K562 (cell line): ENCODE data around the gene SEC14L3. TPM values are rescaled to one million over a fixed set of nuclear protein-coding genes. Genes with fewer than 3 reads are reported as not detected.
A peak's percentile ranks its signal among the peaks of the same experiment; 100 is the strongest.

Experiments
- CEBPZ ChIP-seq: fragments of 150-350 bp; IDR thresholded peaks from 2 replicates; pipeline ENCODE4 v1.6.1; 2014; ENCODE audit warnings: low read depth, mild to moderate bottlenecking, low read length, borderline replicate concordance
- CTCF ChIP-seq, 3 experiments: IDR thresholded peaks in 2 of 3; conservative IDR thresholded peaks in 1 of 3; 2 replicates each; pipeline ENCODE4 v1.5.1; 2011 to 2012; ENCODE audit warnings: low read length in 3 of 3, mild to moderate bottlenecking in 3 of 3, control low read depth in 2 of 3, improper control_type of control experiment in 1 of 3, inconsistent platforms in 1 of 3, low read depth in 1 of 3, mixed read lengths in 1 of 3, moderate library complexity in 1 of 3; ENCODE audit not compliant: insufficient read depth in 2 of 3
- E2F1 ChIP-seq: sonication (generic); formaldehyde crosslinking; IDR thresholded peaks from 2 replicates; pipeline ENCODE4 v1.8.1; 2023; ENCODE audit warnings: mild to moderate bottlenecking, missing genetic modification reagents, moderate library complexity
- E2F6 ChIP-seq, 2 experiments: IDR thresholded peaks; 2 replicates each; pipeline ENCODE4 v1.6.1; 2011; ENCODE audit warnings: borderline replicate concordance in 1 of 2, control low read depth in 1 of 2, low read depth in 1 of 2, low read length in 1 of 2, mild to moderate bottlenecking in 1 of 2, mixed read lengths in 1 of 2, moderate library complexity in 1 of 2; ENCODE audit not compliant: insufficient read depth in 1 of 2, insufficient read length in 1 of 2, poor library complexity in 1 of 2, severe bottlenecking in 1 of 2; ENCODE audit errors: extremely low read depth in 1 of 2
- GTF2F1 ChIP-seq: IDR thresholded peaks from 2 replicates; pipeline ENCODE4 v1.6.1; 2011; ENCODE audit warnings: low read depth, low read length, improper control_type of control experiment
- IRF1 ChIP-seq: sonication (generic); formaldehyde crosslinking; IDR thresholded peaks from 2 replicates; pipeline ENCODE4 v1.8.0; 2022; ENCODE audit warnings: missing genetic modification reagents, mild to moderate bottlenecking, borderline replicate concordance
- NFXL1 ChIP-seq: fragments of 450-650 bp; formaldehyde crosslinking; IDR thresholded peaks from 2 replicates; pipeline ENCODE4 v1.4.0; 2021; ENCODE audit warnings: mild to moderate bottlenecking
- RBM15 ChIP-seq: fragments of 200-400 bp; formaldehyde crosslinking; IDR thresholded peaks from 2 replicates; pipeline ENCODE4 v1.6.1; 2018; ENCODE audit warnings: mild to moderate bottlenecking, low read length, moderate library complexity; ENCODE audit not compliant: insufficient read depth
- TFE3 ChIP-seq: fragments of 450-650 bp; formaldehyde crosslinking; IDR thresholded peaks from 2 replicates; pipeline ENCODE4 v1.4.0; 2020; ENCODE audit warnings: mild to moderate bottlenecking, mixed read lengths
- THRB ChIP-seq: fragments of 450-650 bp; formaldehyde crosslinking; conservative IDR thresholded peaks from 2 replicates; pipeline ENCODE4 v1.4.0; 2022; ENCODE audit warnings: mild to moderate bottlenecking, missing genetic modification characterization
- ZBTB8A ChIP-seq: fragments of 450-650 bp; IDR thresholded peaks from 2 replicates; pipeline ENCODE4 v1.6.1; 2018; ENCODE audit warnings: mild to moderate bottlenecking, moderate library complexity; ENCODE audit not compliant: partially characterized antibody
- ZNF23 ChIP-seq: fragments of 250-450 bp; sonication (Bioruptor Pico); IDR thresholded peaks from 2 replicates; pipeline ENCODE4 v1.4.0; 2020; ENCODE audit warnings: mild to moderate bottlenecking
- ZNF347 ChIP-seq: fragments of 450-650 bp; formaldehyde crosslinking; IDR thresholded peaks from 2 replicates; pipeline ENCODE4 v1.4.0; 2020; ENCODE audit warnings: low read depth, mild to moderate bottlenecking, moderate library complexity
- polyA plus RNA-seq, 8 experiments: library from polyadenylated mRNA; depleted of rRNA in 4 of 8; stranded (reverse) in 5 of 8; unstranded in 3 of 8; fragments of >200 nt; fragmentation: Nextera tagmentation in 2 of 8; fragmentation: Illumina TruSeq in 1 of 8; extraction: Ambion mirVana in 2 of 8; extraction: Trizol in 1 of 8; gene quantifications; 2 replicates each; pipeline versions ENCODE4 v1.2.1 to v1.2.3, GENCODE V29; 2011 to 2014; ENCODE audit warnings: inconsistent platforms in 1 of 8, missing spikeins in 1 of 8
- total RNA-seq, 7 experiments: library from RNA; depleted of rRNA in 6 of 7; stranded (reverse); fragments of >200 nt in 6 of 7; fragmentation: Illumina TruSeq in 2 of 7; extraction: Trizol in 2 of 7; gene quantifications; 2 replicates each; pipeline versions ENCODE4 v1.2.1 to v1.2.3, GENCODE V29; 2011 to 2021; ENCODE audit warnings: low replicate concordance in 1 of 7

The SEC14L3 gene
- total and polyA plus RNA-seq, 9 of the 15 experiments (the other 6 are each of a cell fraction or from before 2014, with no cell fraction given) = not detected

GRCh38 chr22:30444632-30445437 is 27.0 kb downstream of the SEC14L3 start (continued):
- TF ChIP-seq NFXL1 (CRISPR knock-in tag) (no peak), RBM15 (no peak), ZBTB8A (no peak), GTF2F1 (peak; percentile 85; the same call in 1 of the 2 replicates), IRF1 (CRISPR knock-in tag) (no peak), ZNF23 (CRISPR knock-in tag) (no peak), CTCF (IDR thresholded peaks at IDR 0.05 in 2 of 3, conservative IDR thresholded peaks at IDR 0.05 in 1 of 3; ENCODE audit: insufficient read depth in 2 of 3, low read depth in 1 of 3, low read length in 3 of 3) (peak; percentile 79 to 84 (median 83)), THRB (CRISPR knock-in tag) (peak; percentile 87; the same call in 1 of the 2 replicates), TFE3 (CRISPR knock-in tag) (no peak), E2F1 (CRISPR knock-in tag) (no peak), E2F6 (IDR thresholded peaks at IDR 0.05; ENCODE audit: borderline replicate concordance in 1 of 2, extremely low read depth in 1 of 2, insufficient read depth in 1 of 2, insufficient read length in 1 of 2, low read depth in 1 of 2, low read length in 1 of 2, poor library complexity in 1 of 2, severe bottlenecking in 1 of 2) (no peak), ZNF347 (CRISPR knock-in tag) (no peak), CEBPZ (no peak)
